ENCODE results near the gene SZT2.

The SZT2 gene

GRCh38 chr1:43443197-43443946 is 53.7 kb downstream of the SZT2 start:
- no peak for DNase-seq

- no peak for DNase-seq
Observed at GRCh38 chr1:43444151-43444828, 54.6 kb downstream of the SZT2 start.

- no peak for DNase-seq
Observed at GRCh38 chr1:43444836-43445235, 55.1 kb downstream of the SZT2 start.

- no peak for DNase-seq
Observed at GRCh38 chr1:43445606-43446387, 56.1 kb downstream of the SZT2 start.

GRCh38 chr1:43446388-43446740 is 56.7 kb downstream of the SZT2 start:
- DNase-seq = no peak

- DNase-seq = no peak
Observed at GRCh38 chr1:43446881-43447835, 57.5 kb downstream of the SZT2 start.

GRCh38 chr1:43447891-43448708 is 58.4 kb downstream of the SZT2 start:
- DNase-seq = no peak

- DNase-seq = no peak
Observed at GRCh38 chr1:43448955-43449707, 59.4 kb downstream of the SZT2 start.

- no peak for DNase-seq
Observed at GRCh38 chr1:43449708-43450069, 60.0 kb downstream of the SZT2 start.

GRCh38 chr1:43450251-43450941 is 60.7 kb downstream of the SZT2 start:
- no peak for DNase-seq

- no peak for DNase-seq
Observed at GRCh38 chr1:43451157-43451591, 61.5 kb downstream of the SZT2 start.

- no peak for DNase-seq
Observed at GRCh38 chr1:43451701-43452532, 62.2 kb downstream of the SZT2 start.

- DNase-seq = no peak
Observed at GRCh38 chr1:43452789-43453441, 63.2 kb downstream of the SZT2 start.

- DNase-seq = peak; percentile 85 to 95 (median 91)
Observed at GRCh38 chr1:43453442-43454269, 64.0 kb downstream of the SZT2 start, which contains the start of gene HYI. Gene HYI, minus strand, starts transcription at chr1:43453931. Its CDS starts 138 bp downstream, at chr1:43453793.

GRCh38 chr1:43454270-43455011 is 64.7 kb downstream of the SZT2 start:
- DNase-seq = peak; percentile 71 to 82 (median 74)

GRCh38 chr1:43455213-43455889 is 65.7 kb downstream of the SZT2 start:
- no peak for DNase-seq

Measured in suppressor macrophage (primary cell).